ENCODE data around the gene PRKRIP1.

Gene PRKRIP1

GRCh38 chr7:102409340-102409739 is 13.2 kb downstream of the PRKRIP1 start:
- DNase-seq (ENCODE audit: low spot score) = no peak
- no peak for TF ChIP-seq CTCF (IDR thresholded peaks at IDR 0.05; ENCODE audit: borderline replicate concordance, control extremely low read depth, extremely low read depth, insufficient read depth, missing control alignments)
- in situ Hi-C loops (cut with MboI; ENCODE audit: low sequenced_read_pairs, unreplicated experiment) = no loop called here

GRCh38 chr7:102410123-102410522 is 14.0 kb downstream of the PRKRIP1 start:
- in situ Hi-C loops (cut with MboI; ENCODE audit: low sequenced_read_pairs, unreplicated experiment) = loop anchor here (5.0 kb wide), 1 partner anchor 57 kb away; no protein-coding TSS in a partner anchor
- no peak for TF ChIP-seq CTCF (IDR thresholded peaks at IDR 0.05; ENCODE audit: borderline replicate concordance, control extremely low read depth, extremely low read depth, insufficient read depth, missing control alignments)
- DNase-seq (ENCODE audit: low spot score) = no peak

- TF ChIP-seq CTCF (IDR thresholded peaks at IDR 0.05; ENCODE audit: borderline replicate concordance, control extremely low read depth, extremely low read depth, insufficient read depth, missing control alignments) = no peak
- DNase-seq (ENCODE audit: low spot score) = no peak
- in situ Hi-C loops (cut with MboI; ENCODE audit: low sequenced_read_pairs, unreplicated experiment) = loop anchor here (5.0 kb wide), 1 partner anchor 56 kb away; no protein-coding TSS in a partner anchor
These were observed 14.8 kb downstream of the PRKRIP1 start for GRCh38 chr7:102410918-102411317.

GRCh38 chr7:102412548-102412947 is 16.4 kb downstream of the PRKRIP1 start:
- in situ Hi-C loops (cut with MboI; ENCODE audit: low sequenced_read_pairs, unreplicated experiment) = loop anchor here (5.0 kb wide), 1 partner anchor 55 kb away; no protein-coding TSS in a partner anchor
- peak; percentile 31 for TF ChIP-seq CTCF (IDR thresholded peaks at IDR 0.05; ENCODE audit: borderline replicate concordance, control extremely low read depth, extremely low read depth, insufficient read depth, missing control alignments)
- DNase-seq (ENCODE audit: low spot score) = no peak

GRCh38 chr7:102413091-102413490 is 16.9 kb downstream of the PRKRIP1 start:
- TF ChIP-seq CTCF (IDR thresholded peaks at IDR 0.05; ENCODE audit: borderline replicate concordance, control extremely low read depth, extremely low read depth, insufficient read depth, missing control alignments) = no peak
- DNase-seq (ENCODE audit: low spot score) = no peak
- in situ Hi-C loops (cut with MboI; ENCODE audit: low sequenced_read_pairs, unreplicated experiment) = loop anchor here (5.0 kb wide), 1 partner anchor 54 kb away; no protein-coding TSS in a partner anchor

GRCh38 chr7:102413611-102414010 is 17.4 kb downstream of the PRKRIP1 start:
- in situ Hi-C loops (cut with MboI; ENCODE audit: low sequenced_read_pairs, unreplicated experiment) = loop anchor here (5.0 kb wide), 1 partner anchor 54 kb away; no protein-coding TSS in a partner anchor
- no peak for TF ChIP-seq CTCF (IDR thresholded peaks at IDR 0.05; ENCODE audit: borderline replicate concordance, control extremely low read depth, extremely low read depth, insufficient read depth, missing control alignments)
- no peak for DNase-seq (ENCODE audit: low spot score)
